Transverse colon (tissue), 4 donors: ENCODE results near the gene ALG14. TPM values are rescaled to one million over a fixed set of nuclear protein-coding genes. Genes with fewer than 3 reads are reported as not detected.
A peak's percentile ranks its signal among the peaks of the same experiment; 100 is the strongest.

Experiments
- DNase-seq: peaks from one replicate; pipeline ENCODE4 v3.0.0-alpha.2; 2019
- H3K27ac ChIP-seq, 4 donors: fragments of 200-600 bp; sonication (generic); 2 replicates each; pipeline ENCODE4 v1.5.1; 2016 to 2018; ENCODE audit warnings: inconsistent platforms in 4 of 4
- H3K27me3 ChIP-seq: fragments of 200-600 bp; sonication (generic); 2 replicates; pipeline ENCODE4 v1.5.1; 2017; ENCODE audit warnings: inconsistent platforms
- H3K36me3 ChIP-seq, 4 donors: fragments of 200-600 bp; sonication (generic); 2 replicates each; pipeline ENCODE4 v1.5.1; 2017 to 2019; ENCODE audit warnings: inconsistent platforms in 4 of 4
- H3K4me1 ChIP-seq, 4 donors: fragments of 200-600 bp; sonication (generic); 2 replicates each; pipeline ENCODE4 v1.5.1; 2017 to 2020; ENCODE audit warnings: inconsistent platforms in 4 of 4
- H3K4me3 ChIP-seq, 4 donors: fragments of 200-600 bp; sonication (generic); 1 replicate in 1 of 4; 2 replicates in 3 of 4; pipeline versions ENCODE4 v1.5.1 to v1.6.1; 2017 to 2019; ENCODE audit warnings: inconsistent platforms in 4 of 4
- H3K9me3 ChIP-seq, 2 donors: fragments of 200-600 bp; sonication (generic); 2 replicates each; pipeline ENCODE4 v1.5.1; 2017 to 2019; ENCODE audit warnings: inconsistent platforms in 2 of 2
- EP300 ChIP-seq: sonication (generic); formaldehyde crosslinking; IDR thresholded peaks from one replicate; pipeline ENCODE4 v1.6.1; 2017; ENCODE audit warnings: antibody characterized with exemption, low read depth
- POLR2A ChIP-seq: fragments of 450-650 bp; IDR thresholded peaks from one replicate; pipeline ENCODE4 v1.6.1; 2016; ENCODE audit warnings: antibody characterized with exemption, mild to moderate bottlenecking, moderate library complexity
- POLR2AphosphoS5 ChIP-seq, 3 donors: sonication (generic); formaldehyde crosslinking; IDR thresholded peaks; one replicate each; pipeline ENCODE4 v1.6.1; 2016; ENCODE audit warnings: antibody characterized with exemption in 3 of 3
- WGBS, 2 donors: methylation state at CpG; one replicate each; pipeline ENCODE4 v1.1.5; 2018; ENCODE audit warnings: low coverage in 1 of 2; 5-methylcytosine and 5-hydroxymethylcytosine counted together
- in situ Hi-C, 4 donors: fragments of 200-750 bp; cut with MboI; loops; one replicate each; pipeline versions ENCODE4 v1.15.0 to v1.15.1; 2017; ENCODE audit warnings: low sequenced_read_pairs in 3 of 4, low pct_ligation_motif_present in 1 of 4, low pct_unique_long_range_greater_than_20kb in 1 of 4
- intact Hi-C: fragments of 100-400 bp; cut with DNase I; formaldehyde crosslinking; loops from one replicate; pipeline ENCODE4 v1.15.1; 2023; ENCODE audit warnings: low total_unique reads
- total RNA-seq, 4 donors: library from RNA; depleted of rRNA; stranded (reverse); fragments of >200 nt; gene quantifications; one replicate each; pipeline ENCODE4 v1.1.0, GENCODE V29; 2016
- TF ChIP-seq, protein P1 (sequence below), 5 experiments: fragments of 200-600 bp in 3 of 5; fragments of 450-650 bp in 2 of 5; sonication (generic) in 3 of 5; IDR thresholded peaks; 1 replicate in 2 of 5; 2 replicates in 3 of 5; pipeline ENCODE4 v1.5.1; 2016 to 2017; ENCODE audit warnings: antibody characterized with exemption in 5 of 5, inconsistent platforms in 3 of 5, mild to moderate bottlenecking in 2 of 5, moderate library complexity in 1 of 5

The ALG14 gene
- total RNA-seq, 4 donors from 2014 or later, result 0.40 to 2.3 (median 2.2) TPM

DNA sequence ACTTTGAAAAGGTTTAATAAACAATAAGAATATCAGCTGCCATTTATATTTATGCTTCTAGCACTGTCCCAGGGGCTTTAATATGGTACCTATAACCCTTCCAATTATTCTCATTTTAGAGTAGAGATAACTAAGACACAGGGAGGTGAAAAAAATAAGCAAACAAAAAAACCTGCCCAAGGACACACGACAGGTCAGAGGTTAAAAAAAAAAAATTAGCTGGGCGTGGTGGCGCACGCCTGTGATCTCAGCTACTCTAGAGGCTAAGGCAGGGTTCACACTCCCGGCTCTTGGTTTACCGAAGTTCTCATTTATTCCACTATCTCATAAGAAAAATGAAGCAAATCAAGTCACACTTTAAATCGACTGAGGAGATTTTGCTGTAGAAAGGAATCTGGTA lies 111.2 kb downstream of the ALG14 start:
- Histone ChIP-seq H3K27me3 (no peaks in the 10 kb centered on the region), H3K9me3 (no peaks in the 10 kb centered on the region), H3K27ac (peak overlapping the region; percentile 63 to 86 (median 74)), H3K36me3 (no peaks in the 10 kb centered on the region), H3K4me3 (no peak overlapping the region), H3K4me1 (peaks cover 12 to 24% (median 15%) of the 10 kb centered on the region in 4 donors)
- in situ Hi-C loops, result no loop called here
- intact Hi-C loops, result no loop called here
- TF ChIP-seq, protein P1, sequence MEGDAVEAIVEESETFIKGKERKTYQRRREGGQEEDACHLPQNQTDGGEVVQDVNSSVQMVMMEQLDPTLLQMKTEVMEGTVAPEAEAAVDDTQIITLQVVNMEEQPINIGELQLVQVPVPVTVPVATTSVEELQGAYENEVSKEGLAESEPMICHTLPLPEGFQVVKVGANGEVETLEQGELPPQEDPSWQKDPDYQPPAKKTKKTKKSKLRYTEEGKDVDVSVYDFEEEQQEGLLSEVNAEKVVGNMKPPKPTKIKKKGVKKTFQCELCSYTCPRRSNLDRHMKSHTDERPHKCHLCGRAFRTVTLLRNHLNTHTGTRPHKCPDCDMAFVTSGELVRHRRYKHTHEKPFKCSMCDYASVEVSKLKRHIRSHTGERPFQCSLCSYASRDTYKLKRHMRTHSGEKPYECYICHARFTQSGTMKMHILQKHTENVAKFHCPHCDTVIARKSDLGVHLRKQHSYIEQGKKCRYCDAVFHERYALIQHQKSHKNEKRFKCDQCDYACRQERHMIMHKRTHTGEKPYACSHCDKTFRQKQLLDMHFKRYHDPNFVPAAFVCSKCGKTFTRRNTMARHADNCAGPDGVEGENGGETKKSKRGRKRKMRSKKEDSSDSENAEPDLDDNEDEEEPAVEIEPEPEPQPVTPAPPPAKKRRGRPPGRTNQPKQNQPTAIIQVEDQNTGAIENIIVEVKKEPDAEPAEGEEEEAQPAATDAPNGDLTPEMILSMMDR (IDR thresholded peaks at IDR 0.05), result no peak
- no peak for TF ChIP-seq EP300
- 57 to 81% methylated on average over 7 of the region's 7 CpGs for WGBS, 2 donors
- DNase-seq, result no peak

DNA sequence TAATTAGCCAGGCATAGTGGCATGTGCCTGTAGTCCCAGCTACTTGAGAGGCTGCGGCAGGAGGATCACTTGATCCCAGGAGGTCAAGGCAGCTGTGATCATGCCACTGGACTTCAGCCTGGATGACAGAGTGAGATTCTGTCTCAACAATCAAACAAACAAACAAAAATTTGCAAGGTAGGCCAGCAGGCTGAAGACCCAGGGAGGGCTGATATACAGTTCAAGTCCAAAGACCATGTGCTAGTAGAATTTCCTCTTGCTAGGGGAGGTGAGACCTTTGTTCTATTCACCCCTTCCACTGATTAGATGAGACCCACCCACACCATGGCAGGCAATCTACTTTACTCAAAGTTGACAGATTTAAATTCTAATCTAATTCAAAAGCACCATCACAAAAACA lies 114.7 kb downstream of the ALG14 start:
- Histone ChIP-seq H3K27me3 (no peaks in the 10 kb centered on the region), H3K36me3 (no peaks in the 10 kb centered on the region), H3K27ac (no peak overlapping the region), H3K9me3 (no peaks in the 10 kb centered on the region), H3K4me3 (no peak overlapping the region), H3K4me1 (peaks cover 16 to 49% (median 30%) of the 10 kb centered on the region in 4 donors)
- in situ Hi-C loops, result no loop called here
- intact Hi-C loops, result no loop called here
- 100% methylated on average over 1 of the region's 1 CpG for WGBS, 2 donors
- TF ChIP-seq POLR2A, result no peak
- TF ChIP-seq, protein P1 (IDR thresholded peaks at IDR 0.05), result no peak
- no peak for TF ChIP-seq EP300
- TF ChIP-seq POLR2AphosphoS5 (IDR thresholded peaks at IDR 0.05), result no peak
- no peak for DNase-seq

DNA sequence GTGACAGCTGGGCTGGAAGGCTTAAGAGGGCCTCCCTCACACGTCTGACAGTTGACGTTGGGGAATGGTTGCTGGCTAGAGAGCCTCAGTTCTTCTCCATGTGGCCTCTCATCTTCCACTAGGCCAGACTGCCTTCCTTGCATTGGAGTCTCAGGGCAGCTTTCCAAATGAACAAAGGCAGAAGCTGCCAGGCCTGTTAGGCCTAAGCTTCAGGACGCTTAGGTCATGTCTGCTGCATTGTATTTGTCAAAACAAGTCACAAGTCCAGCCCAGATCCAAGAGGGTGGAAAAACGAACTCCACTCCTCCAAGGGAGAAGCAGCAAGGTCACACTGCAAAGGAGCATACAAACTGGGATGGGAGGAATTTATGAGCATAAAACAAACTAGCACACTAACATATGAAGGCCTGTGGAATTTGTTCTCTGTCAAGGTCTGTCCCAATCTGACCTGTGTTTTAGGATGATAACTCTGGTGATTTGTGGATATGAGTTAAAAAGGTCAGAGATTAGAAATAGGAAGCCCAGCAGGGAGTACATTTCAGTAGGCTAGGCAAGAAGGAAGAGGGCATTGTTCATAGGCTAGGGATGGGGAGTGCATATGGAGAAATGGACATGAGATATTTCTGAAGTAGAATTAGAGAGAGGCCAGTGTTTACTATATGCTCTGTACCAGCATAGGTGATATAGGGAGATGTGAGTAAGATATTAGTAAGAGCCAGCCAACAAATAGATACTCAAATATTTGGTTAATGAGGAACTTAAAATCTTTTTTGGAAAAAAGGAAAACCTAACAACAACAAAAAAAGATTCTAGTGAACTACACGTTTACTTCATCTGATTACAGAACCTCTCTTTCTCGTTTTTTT lies 116.8 kb downstream of the ALG14 start:
- in situ Hi-C loops (no loop called here), intact Hi-C loops (no loop called here)
- Histone ChIP-seq H3K27ac (peak overlapping the region; percentile 44 to 68 (median 56)), H3K27me3 (no peaks in the 10 kb centered on the region), H3K9me3 (no peaks in the 10 kb centered on the region), H3K4me1 (peaks cover 5 to 31% (median 18%) of the 10 kb centered on the region in 4 donors), H3K36me3 (no peaks in the 10 kb centered on the region), H3K4me3 (no peak overlapping the region)
- WGBS, 2 donors, result 42 to 48% methylated on average over 2 to 6 of the region's 6 CpGs
- DNase-seq, result no peak
- TF ChIP-seq, protein P1 (IDR thresholded peaks at IDR 0.05), result no peak
- TF ChIP-seq POLR2A (no peak), POLR2AphosphoS5 (IDR thresholded peaks at IDR 0.05) (no peak)

DNA sequence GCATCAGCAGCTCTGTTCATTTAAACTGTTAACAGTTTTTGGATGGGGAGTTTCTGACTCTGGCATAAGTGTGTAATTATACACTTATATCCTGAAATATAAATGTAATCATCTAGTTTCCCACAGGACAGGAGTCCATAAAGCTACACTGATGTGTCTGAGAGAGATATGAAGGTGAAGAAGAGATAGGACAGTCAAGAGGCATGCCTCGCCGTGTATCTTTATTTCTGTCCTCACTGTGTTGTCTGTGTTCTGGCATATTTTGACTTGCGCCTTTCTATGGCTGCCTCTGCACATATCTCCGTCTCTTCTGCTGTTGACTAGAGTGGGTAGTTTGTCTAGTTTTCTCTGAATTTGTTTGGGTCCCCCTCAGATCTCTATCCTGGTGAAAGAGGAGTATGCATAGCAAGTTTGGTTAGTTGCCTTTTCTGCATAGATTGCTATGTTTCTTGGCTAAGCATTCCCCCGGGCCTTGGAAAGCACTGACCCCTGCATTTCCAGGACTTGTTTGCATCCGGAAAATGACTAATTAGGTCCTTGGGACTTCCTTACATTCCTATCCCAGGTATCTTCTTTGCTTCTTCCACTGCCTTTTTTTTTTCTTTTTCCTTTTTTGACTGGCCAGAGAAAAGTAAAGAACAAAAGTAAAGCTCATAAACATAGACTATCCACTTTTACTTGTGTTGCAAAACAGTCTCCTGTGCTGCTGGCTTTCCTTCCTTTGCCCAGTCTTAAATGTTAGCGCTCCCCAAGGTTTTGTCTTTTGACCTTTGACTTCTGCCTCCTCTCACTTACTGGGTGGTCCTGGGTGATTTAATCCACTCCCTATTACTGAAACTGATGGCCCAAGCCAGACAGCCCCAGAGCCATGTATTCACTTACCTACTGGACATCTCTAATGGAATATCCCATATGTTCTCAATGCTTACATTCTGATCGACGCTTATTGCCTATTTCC lies 118.2 kb downstream of the ALG14 start:
- intact Hi-C loops, result no loop called here
- in situ Hi-C loops, result no loop called here

More for the DNA sequence above, 118.2 kb downstream of the ALG14 start:
- Histone ChIP-seq H3K27me3 (no peaks in the 10 kb centered on the region), H3K4me1 (peaks cover 5 to 36% (median 18%) of the 10 kb centered on the region in 4 donors), H3K27ac (peak overlapping the region; percentile 1 to 68 (median 56)), H3K4me3 (no peak overlapping the region), H3K9me3 (no peaks in the 10 kb centered on the region), H3K36me3 (no peaks in the 10 kb centered on the region)
- WGBS, 2 donors, result 81 to 85% methylated on average over 8 to 9 of the region's 9 CpGs
- no peak for DNase-seq
- TF ChIP-seq POLR2AphosphoS5 (IDR thresholded peaks at IDR 0.05) (no peak), POLR2A (no peak), EP300 (no peak)
- TF ChIP-seq, protein P1 (IDR thresholded peaks at IDR 0.05), result no peak
